ENCODE results near the gene SFR1. TPM values are rescaled to one million over a fixed set of nuclear protein-coding genes. Genes with fewer than 3 reads are reported as not detected.

Gene SFR1
- total RNA-seq, 1 donor, result 11.6 TPM

DNA sequence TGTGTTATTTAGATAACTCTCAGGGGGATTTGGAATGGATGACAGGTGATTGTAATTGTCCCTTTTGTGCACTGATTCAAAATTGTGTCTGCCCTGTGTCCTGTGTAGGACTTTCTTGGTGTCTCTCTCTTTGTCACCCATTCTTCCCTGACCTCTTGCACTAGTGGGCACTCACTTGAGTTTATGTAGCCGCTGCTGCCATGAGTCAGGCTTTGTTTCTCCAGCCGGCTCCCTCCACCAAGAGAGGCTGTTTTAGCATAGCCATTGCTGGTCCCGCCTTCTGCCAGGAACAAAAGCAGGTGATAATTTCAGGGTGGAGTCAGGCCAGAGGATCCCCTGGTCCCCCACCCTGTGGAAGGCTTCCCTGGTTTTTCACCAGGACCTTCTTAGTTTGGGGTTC, 44.7 kb upstream of the SFR1 start:
- Histone ChIP-seq H3K9me3 (ENCODE audit: low read depth, low read length) (no peaks in the 10 kb centered on the region), H3K79me2 (ENCODE audit: insufficient read depth, low read length) (no peaks in the 10 kb centered on the region), H3K36me3 (ENCODE audit: insufficient read depth, low read length) (no peaks in the 10 kb centered on the region), H2AFZ (ENCODE audit: low read length) (no peak overlapping the region), H3K4me3 (ENCODE audit: insufficient read depth, low read length) (no peak overlapping the region), H4K20me1 (ENCODE audit: insufficient read depth, low read length) (no peaks in the 10 kb centered on the region), H3K4me1 (ENCODE audit: insufficient read depth, low read length) (no peaks in the 10 kb centered on the region), H3K27me3 (ENCODE audit: insufficient read depth, low read length) (peaks cover 28% of the 10 kb centered on the region), H3K4me2 (ENCODE audit: insufficient read depth, low read length) (peak overlapping the region; percentile 21), H3K27ac (ENCODE audit: low read depth, low read length) (no peak overlapping the region)
- DNase-seq (ENCODE audit: insufficient read length, low spot score, missing footprints), result no peak
- TF ChIP-seq, protein P1, sequence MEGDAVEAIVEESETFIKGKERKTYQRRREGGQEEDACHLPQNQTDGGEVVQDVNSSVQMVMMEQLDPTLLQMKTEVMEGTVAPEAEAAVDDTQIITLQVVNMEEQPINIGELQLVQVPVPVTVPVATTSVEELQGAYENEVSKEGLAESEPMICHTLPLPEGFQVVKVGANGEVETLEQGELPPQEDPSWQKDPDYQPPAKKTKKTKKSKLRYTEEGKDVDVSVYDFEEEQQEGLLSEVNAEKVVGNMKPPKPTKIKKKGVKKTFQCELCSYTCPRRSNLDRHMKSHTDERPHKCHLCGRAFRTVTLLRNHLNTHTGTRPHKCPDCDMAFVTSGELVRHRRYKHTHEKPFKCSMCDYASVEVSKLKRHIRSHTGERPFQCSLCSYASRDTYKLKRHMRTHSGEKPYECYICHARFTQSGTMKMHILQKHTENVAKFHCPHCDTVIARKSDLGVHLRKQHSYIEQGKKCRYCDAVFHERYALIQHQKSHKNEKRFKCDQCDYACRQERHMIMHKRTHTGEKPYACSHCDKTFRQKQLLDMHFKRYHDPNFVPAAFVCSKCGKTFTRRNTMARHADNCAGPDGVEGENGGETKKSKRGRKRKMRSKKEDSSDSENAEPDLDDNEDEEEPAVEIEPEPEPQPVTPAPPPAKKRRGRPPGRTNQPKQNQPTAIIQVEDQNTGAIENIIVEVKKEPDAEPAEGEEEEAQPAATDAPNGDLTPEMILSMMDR (IDR thresholded peaks at IDR 0.05; ENCODE audit: extremely low read depth, low read depth, low read length), result no peak

DNA sequence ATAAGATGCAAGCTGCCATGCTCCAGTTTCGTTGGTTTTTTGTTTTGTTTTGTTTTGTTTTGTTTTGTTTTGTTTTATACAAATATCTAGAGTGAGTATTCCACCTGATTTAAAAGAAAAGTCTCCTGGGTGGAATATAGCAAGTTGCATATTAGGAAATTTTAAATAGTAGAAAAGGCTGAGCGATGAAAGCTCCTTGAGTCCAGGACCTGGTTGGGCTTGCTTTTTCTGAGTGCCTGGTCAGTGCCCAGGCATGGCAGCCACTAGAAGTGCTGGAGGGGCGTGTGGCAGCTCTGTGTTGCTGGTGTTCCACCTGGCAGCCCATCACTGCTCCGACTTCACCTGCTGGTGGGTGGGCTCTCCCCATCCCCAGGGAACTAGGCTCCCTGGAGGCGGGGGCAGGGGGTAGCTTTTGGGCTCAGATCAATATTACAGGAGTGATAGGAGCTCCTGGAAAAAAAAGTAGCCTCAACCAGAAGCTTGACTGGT, 44.3 kb upstream of the SFR1 start:
- no peak overlapping the region for H3K4me3 ChIP-seq (ENCODE audit: insufficient read depth, low read length)
- peaks cover 26% of the 10 kb centered on the region for H3K27me3 ChIP-seq (ENCODE audit: insufficient read depth, low read length)
- no peaks in the 10 kb centered on the region for H3K79me2 ChIP-seq (ENCODE audit: insufficient read depth, low read length)
- no peak overlapping the region for H2AFZ ChIP-seq (ENCODE audit: low read length)
- TF ChIP-seq, protein P1 (IDR thresholded peaks at IDR 0.05; ENCODE audit: extremely low read depth, low read depth, low read length), result no peak
- no peaks in the 10 kb centered on the region for H3K9me3 ChIP-seq (ENCODE audit: low read depth, low read length)
- no peak for DNase-seq (ENCODE audit: insufficient read length, low spot score, missing footprints)
- H3K27ac ChIP-seq (ENCODE audit: low read depth, low read length), result no peak overlapping the region
- no peaks in the 10 kb centered on the region for H3K36me3 ChIP-seq (ENCODE audit: insufficient read depth, low read length)
- no peaks in the 10 kb centered on the region for H3K4me1 ChIP-seq (ENCODE audit: insufficient read depth, low read length)
- no peaks in the 10 kb centered on the region for H4K20me1 ChIP-seq (ENCODE audit: insufficient read depth, low read length)
- H3K4me2 ChIP-seq (ENCODE audit: insufficient read depth, low read length), result peak overlapping the region; percentile 21

DNA sequence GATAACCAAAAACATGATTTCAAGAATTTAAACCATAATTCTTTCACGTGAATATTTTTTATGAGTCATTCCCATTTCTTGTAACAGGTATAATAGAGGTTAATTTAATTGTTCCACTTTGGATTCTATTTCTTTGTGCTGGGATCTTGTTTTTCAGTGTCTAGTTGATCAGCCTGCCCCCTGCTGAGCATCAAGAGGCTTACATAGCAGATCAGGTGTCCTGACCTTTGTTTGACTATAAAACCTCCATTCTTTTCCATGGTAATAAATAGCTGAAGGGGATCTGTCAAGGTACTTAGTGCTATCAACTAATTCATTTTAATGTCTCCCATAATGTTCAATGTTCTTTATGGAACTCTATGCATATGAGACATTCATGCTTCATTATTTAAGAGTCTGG, 41.2 kb upstream of the SFR1 start:
- Histone ChIP-seq H3K4me3 (ENCODE audit: insufficient read depth, low read length) (no peak overlapping the region), H3K9me3 (ENCODE audit: low read depth, low read length) (no peaks in the 10 kb centered on the region), H3K4me2 (ENCODE audit: insufficient read depth, low read length) (no peak overlapping the region), H3K79me2 (ENCODE audit: insufficient read depth, low read length) (no peaks in the 10 kb centered on the region), H3K4me1 (ENCODE audit: insufficient read depth, low read length) (no peaks in the 10 kb centered on the region), H3K27ac (ENCODE audit: low read depth, low read length) (no peak overlapping the region), H3K36me3 (ENCODE audit: insufficient read depth, low read length) (no peaks in the 10 kb centered on the region), H3K27me3 (ENCODE audit: insufficient read depth, low read length) (peaks cover 10% of the 10 kb centered on the region), H4K20me1 (ENCODE audit: insufficient read depth, low read length) (no peaks in the 10 kb centered on the region), H2AFZ (ENCODE audit: low read length) (no peak overlapping the region)
- TF ChIP-seq, protein P1 (IDR thresholded peaks at IDR 0.05; ENCODE audit: extremely low read depth, low read depth, low read length), result peak; percentile 45
- no peak for DNase-seq (ENCODE audit: insufficient read length, low spot score, missing footprints)

DNA sequence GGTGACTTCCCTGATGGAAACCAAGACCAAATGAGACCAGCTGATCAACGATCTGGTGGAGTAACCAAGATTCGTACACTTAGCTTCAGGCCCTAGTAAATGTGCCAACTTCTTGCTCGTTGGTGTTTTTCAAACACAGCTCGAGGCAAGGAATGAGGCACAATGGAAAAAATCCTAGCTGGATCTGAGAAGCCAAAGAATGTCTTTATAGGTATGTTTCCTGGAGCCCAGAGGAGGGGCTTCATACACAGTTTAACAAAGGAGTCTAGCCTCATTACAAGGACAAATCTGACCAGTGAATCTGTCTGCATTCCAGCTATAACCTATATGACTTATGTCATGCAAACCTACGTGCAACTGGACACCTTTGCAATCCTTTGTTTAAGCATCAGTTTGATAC, 40.0 kb upstream of the SFR1 start:
- no peak overlapping the region for H3K4me3 ChIP-seq (ENCODE audit: insufficient read depth, low read length)
- no peaks in the 10 kb centered on the region for H3K9me3 ChIP-seq (ENCODE audit: low read depth, low read length)
- H2AFZ ChIP-seq (ENCODE audit: low read length), result no peak overlapping the region
- no peak overlapping the region for H3K4me2 ChIP-seq (ENCODE audit: insufficient read depth, low read length)
- no peak for DNase-seq (ENCODE audit: insufficient read length, low spot score, missing footprints)
- H4K20me1 ChIP-seq (ENCODE audit: insufficient read depth, low read length), result no peaks in the 10 kb centered on the region
- TF ChIP-seq, protein P1 (IDR thresholded peaks at IDR 0.05; ENCODE audit: extremely low read depth, low read depth, low read length), result no peak
- no peaks in the 10 kb centered on the region for H3K36me3 ChIP-seq (ENCODE audit: insufficient read depth, low read length)
- H3K27me3 ChIP-seq (ENCODE audit: insufficient read depth, low read length), result no peaks in the 10 kb centered on the region
- H3K79me2 ChIP-seq (ENCODE audit: insufficient read depth, low read length), result no peaks in the 10 kb centered on the region
- no peak overlapping the region for H3K27ac ChIP-seq (ENCODE audit: low read depth, low read length)
- H3K4me1 ChIP-seq (ENCODE audit: insufficient read depth, low read length), result no peaks in the 10 kb centered on the region
